HCT116 (cell line): ENCODE data around the gene INSIG2.

Experiments
- TF ChIP-seq, protein P1 (sequence below), 3 experiments: fragments of 200-600 bp in 1 of 3; sonication (generic) in 1 of 3; IDR thresholded peaks in 2 of 3; conservative IDR thresholded peaks in 1 of 3; 2 replicates each; pipeline ENCODE4 v1.5.1; 2012 to 2017; ENCODE audit warnings: low read depth in 2 of 3, low read length in 2 of 3, antibody characterized with exemption in 1 of 3, borderline replicate concordance in 1 of 3, control low read depth in 1 of 3, mild to moderate bottlenecking in 1 of 3, mixed read lengths in 1 of 3, mixed run types in 1 of 3, moderate library complexity in 1 of 3; ENCODE audit not compliant: insufficient read depth in 1 of 3
- TF ChIP-seq, protein P2 (sequence below): IDR thresholded peaks from 2 replicates; pipeline ENCODE4 v1.6.1; 2012

GRCh38 chr2:118106926-118107325, 18.7 kb downstream of the INSIG2 start:
- TF ChIP-seq, protein P1, sequence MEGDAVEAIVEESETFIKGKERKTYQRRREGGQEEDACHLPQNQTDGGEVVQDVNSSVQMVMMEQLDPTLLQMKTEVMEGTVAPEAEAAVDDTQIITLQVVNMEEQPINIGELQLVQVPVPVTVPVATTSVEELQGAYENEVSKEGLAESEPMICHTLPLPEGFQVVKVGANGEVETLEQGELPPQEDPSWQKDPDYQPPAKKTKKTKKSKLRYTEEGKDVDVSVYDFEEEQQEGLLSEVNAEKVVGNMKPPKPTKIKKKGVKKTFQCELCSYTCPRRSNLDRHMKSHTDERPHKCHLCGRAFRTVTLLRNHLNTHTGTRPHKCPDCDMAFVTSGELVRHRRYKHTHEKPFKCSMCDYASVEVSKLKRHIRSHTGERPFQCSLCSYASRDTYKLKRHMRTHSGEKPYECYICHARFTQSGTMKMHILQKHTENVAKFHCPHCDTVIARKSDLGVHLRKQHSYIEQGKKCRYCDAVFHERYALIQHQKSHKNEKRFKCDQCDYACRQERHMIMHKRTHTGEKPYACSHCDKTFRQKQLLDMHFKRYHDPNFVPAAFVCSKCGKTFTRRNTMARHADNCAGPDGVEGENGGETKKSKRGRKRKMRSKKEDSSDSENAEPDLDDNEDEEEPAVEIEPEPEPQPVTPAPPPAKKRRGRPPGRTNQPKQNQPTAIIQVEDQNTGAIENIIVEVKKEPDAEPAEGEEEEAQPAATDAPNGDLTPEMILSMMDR (IDR thresholded peaks at IDR 0.05 in 2 of 3, conservative IDR thresholded peaks at IDR 0.05 in 1 of 3; ENCODE audit: borderline replicate concordance in 1 of 3, insufficient read depth in 1 of 3, low read depth in 2 of 3, low read length in 2 of 3), result no peak
- TF ChIP-seq, protein P2, sequence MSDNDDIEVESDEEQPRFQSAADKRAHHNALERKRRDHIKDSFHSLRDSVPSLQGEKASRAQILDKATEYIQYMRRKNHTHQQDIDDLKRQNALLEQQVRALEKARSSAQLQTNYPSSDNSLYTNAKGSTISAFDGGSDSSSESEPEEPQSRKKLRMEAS, result no peak
